PC-9 (cell line): ENCODE measurements around the gene MMD2. TPM values are rescaled to one million over a fixed set of nuclear protein-coding genes. Genes with fewer than 3 reads are reported as not detected.

Source experiments
- BruUV-seq: library from RNA; stranded (reverse); fragments of 400-500 nt; replicated peaks from 2 replicates; lab custom pipeline; 2021; lab: Mats Ljungman, UMichigan
- CTCF ChIA-PET: fragments of 300-600 bp; sonication (Branson Sonifier 250); formaldehyde crosslinking; loops from one replicate; lab custom pipeline; 2022; ENCODE audit warnings: antibody characterized with exemption; lab: Charles Lee
- POLR2A ChIA-PET: fragments of 300-600 bp; sonication (Branson Sonifier 250); formaldehyde crosslinking; loops from one replicate; lab custom pipeline; 2022; ENCODE audit warnings: antibody characterized with exemption; ENCODE audit not compliant: unreplicated experiment; lab: Charles Lee
- DNase-seq, 2 experiments: peaks; one replicate each; pipeline versions ENCODE4 v3.0.0 to v3.0.0-alpha.2; 2015 to 2022; ENCODE audit warnings: mixed read lengths in 1 of 2
- H2AFZ ChIP-seq: fragments of 200-600 bp; sonication (generic); 2 replicates; pipeline ENCODE4 v1.8.1; 2017; ENCODE audit warnings: antibody characterized with exemption
- H3F3A ChIP-seq: fragments of 200-600 bp; sonication (generic); 2 replicates; pipeline ENCODE4 v1.8.1; 2017; ENCODE audit warnings: antibody characterized with exemption, mild to moderate bottlenecking, low read depth; ENCODE audit not compliant: insufficient read depth
- H3K27ac ChIP-seq: fragments of 200-600 bp; sonication (generic); 2 replicates; pipeline ENCODE4 v1.6.1; 2016; ENCODE audit warnings: mixed run types
- H3K27me3 ChIP-seq: fragments of 200-600 bp; sonication (generic); 2 replicates; pipeline ENCODE4 v1.6.1; 2016; ENCODE audit warnings: low read depth, mixed run types; ENCODE audit not compliant: insufficient read depth
- H3K36me3 ChIP-seq: fragments of 200-600 bp; sonication (generic); 2 replicates; pipeline ENCODE4 v1.6.1; 2016; ENCODE audit warnings: low read depth, mixed run types
- H3K4me1 ChIP-seq: fragments of 200-600 bp; sonication (generic); replicated peaks from 2 replicates; pipeline ENCODE4 v1.6.1; 2016; ENCODE audit warnings: mixed run types; ENCODE audit not compliant: insufficient read depth
- H3K4me2 ChIP-seq: fragments of 200-600 bp; sonication (generic); 2 replicates; pipeline ENCODE4 v1.6.1; 2017; ENCODE audit warnings: mixed run types
- H3K4me3 ChIP-seq: fragments of 200-600 bp; sonication (generic); 2 replicates; pipeline ENCODE4 v1.6.1; 2016; ENCODE audit warnings: mixed run types
- H3K79me2 ChIP-seq: fragments of 200-600 bp; sonication (generic); 2 replicates; pipeline ENCODE4 v1.6.1; 2017; ENCODE audit warnings: low read depth, mixed run types
- H3K9me2 ChIP-seq: fragments of 200-600 bp; sonication (generic); 2 replicates; pipeline ENCODE4 v1.8.1; 2017; ENCODE audit warnings: mild to moderate bottlenecking; ENCODE audit not compliant: insufficient read depth
- H3K9me3 ChIP-seq: fragments of 200-600 bp; sonication (generic); 2 replicates; pipeline ENCODE4 v1.8.1; 2016; ENCODE audit warnings: low read depth; ENCODE audit not compliant: insufficient read depth
- H4K20me1 ChIP-seq: fragments of 200-600 bp; sonication (generic); 2 replicates; pipeline ENCODE4 v1.8.1; 2017; ENCODE audit not compliant: insufficient read depth
- EZH2 ChIP-seq: fragments of 200-600 bp; sonication (generic); IDR thresholded peaks from 2 replicates; pipeline ENCODE4 v1.8.0; 2017; ENCODE audit warnings: antibody characterized with exemption, low read depth
- intact Hi-C: fragments of 100-400 bp; cut with micrococcal nuclease; formaldehyde crosslinking; loops from one replicate; pipeline ENCODE4 v1.10.0; 2022; ENCODE audit not compliant: unreplicated experiment
- total RNA-seq: library from RNA; stranded (reverse); gene quantifications from 2 replicates; pipeline ENCODE4 v1.2.3, GENCODE V29; 2021
- TF ChIP-seq, protein P1 (sequence below): fragments of 200-600 bp; sonication (generic); conservative IDR thresholded peaks from 2 replicates; pipeline ENCODE4 v1.6.1; 2017; ENCODE audit warnings: mixed run types, antibody characterized with exemption, mild to moderate bottlenecking, moderate library complexity

MMD2 gene
- total RNA-seq, 1 experiment from 2014 or later = not detected

GRCh38 chr7:4931943-4932342 is 27.0 kb downstream of the MMD2 start:
- no peaks in the 10 kb centered on the region for H4K20me1 ChIP-seq
- CTCF ChIA-PET = no interaction called here
- H3K4me2 ChIP-seq = no peak overlapping the region
- TF ChIP-seq, protein P1, sequence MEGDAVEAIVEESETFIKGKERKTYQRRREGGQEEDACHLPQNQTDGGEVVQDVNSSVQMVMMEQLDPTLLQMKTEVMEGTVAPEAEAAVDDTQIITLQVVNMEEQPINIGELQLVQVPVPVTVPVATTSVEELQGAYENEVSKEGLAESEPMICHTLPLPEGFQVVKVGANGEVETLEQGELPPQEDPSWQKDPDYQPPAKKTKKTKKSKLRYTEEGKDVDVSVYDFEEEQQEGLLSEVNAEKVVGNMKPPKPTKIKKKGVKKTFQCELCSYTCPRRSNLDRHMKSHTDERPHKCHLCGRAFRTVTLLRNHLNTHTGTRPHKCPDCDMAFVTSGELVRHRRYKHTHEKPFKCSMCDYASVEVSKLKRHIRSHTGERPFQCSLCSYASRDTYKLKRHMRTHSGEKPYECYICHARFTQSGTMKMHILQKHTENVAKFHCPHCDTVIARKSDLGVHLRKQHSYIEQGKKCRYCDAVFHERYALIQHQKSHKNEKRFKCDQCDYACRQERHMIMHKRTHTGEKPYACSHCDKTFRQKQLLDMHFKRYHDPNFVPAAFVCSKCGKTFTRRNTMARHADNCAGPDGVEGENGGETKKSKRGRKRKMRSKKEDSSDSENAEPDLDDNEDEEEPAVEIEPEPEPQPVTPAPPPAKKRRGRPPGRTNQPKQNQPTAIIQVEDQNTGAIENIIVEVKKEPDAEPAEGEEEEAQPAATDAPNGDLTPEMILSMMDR = no peak
- TF ChIP-seq EZH2 = no peak
- intact Hi-C loops = no loop called here
- H3K9me2 ChIP-seq = no peaks in the 10 kb centered on the region
- BruUV-seq = no TSS peak
- H3K27ac ChIP-seq = no peak overlapping the region
- H3K4me1 ChIP-seq = no peaks in the 10 kb centered on the region
- POLR2A ChIA-PET = no interaction called here
- no peak overlapping the region for H3K4me3 ChIP-seq
- H2AFZ ChIP-seq = no peak overlapping the region
- peaks cover 51% of the 10 kb centered on the region for H3K27me3 ChIP-seq
- DNase-seq = peak in 1 of 2 experiments; percentile 61
- H3F3A ChIP-seq = no peaks in the 10 kb centered on the region
- no peaks in the 10 kb centered on the region for H3K79me2 ChIP-seq
- H3K9me3 ChIP-seq = no peaks in the 10 kb centered on the region
- H3K36me3 ChIP-seq = no peaks in the 10 kb centered on the region

- no TSS peak for BruUV-seq
- Histone ChIP-seq H2AFZ (no peak overlapping the region), H4K20me1 (no peaks in the 10 kb centered on the region), H3K4me2 (no peak overlapping the region), H3F3A (no peaks in the 10 kb centered on the region), H3K4me1 (no peaks in the 10 kb centered on the region), H3K79me2 (no peaks in the 10 kb centered on the region), H3K9me3 (no peaks in the 10 kb centered on the region), H3K27ac (no peak overlapping the region), H3K36me3 (no peaks in the 10 kb centered on the region), H3K27me3 (peaks cover 62% of the 10 kb centered on the region), H3K4me3 (no peak overlapping the region), H3K9me2 (no peaks in the 10 kb centered on the region)
- ChIA-PET CTCF (no interaction called here), POLR2A (no interaction called here)
- intact Hi-C loops = no loop called here
- DNase-seq = no peak
- TF ChIP-seq, protein P1 = no peak
- no peak for TF ChIP-seq EZH2
Observed at GRCh38 chr7:4929005-4929404, 30.0 kb downstream of the MMD2 start.

- DNase-seq = no peak
- Histone ChIP-seq H3K4me2 (no peak overlapping the region), H3K27ac (no peak overlapping the region), H3K4me3 (no peak overlapping the region), H3K79me2 (no peaks in the 10 kb centered on the region), H3K9me2 (no peaks in the 10 kb centered on the region), H3K9me3 (no peaks in the 10 kb centered on the region), H3F3A (no peaks in the 10 kb centered on the region), H4K20me1 (no peaks in the 10 kb centered on the region), H3K36me3 (no peaks in the 10 kb centered on the region), H3K4me1 (no peaks in the 10 kb centered on the region), H3K27me3 (peaks cover 62% of the 10 kb centered on the region), H2AFZ (no peak overlapping the region)
- BruUV-seq = no TSS peak
- ChIA-PET CTCF (no interaction called here), POLR2A (no interaction called here)
- intact Hi-C loops = no loop called here
- TF ChIP-seq EZH2 = no peak
- TF ChIP-seq, protein P1 = no peak
Observed at GRCh38 chr7:4928445-4928844, 30.5 kb downstream of the MMD2 start.
